Mesendoderm (in vitro differentiated cells): ENCODE data around the gene DCTN3.

ENCODE experiments used
- DNase-seq: peaks from one replicate; pipeline ENCODE4 v3.0.0; 2013
- H2AK5ac ChIP-seq: 2 replicates; pipeline ENCODE4 v1.6.1; 2013; ENCODE audit warnings: low read length, inconsistent platforms
- H2BK120ac ChIP-seq: 2 replicates; pipeline ENCODE4 v1.6.1; 2013; ENCODE audit warnings: low read depth, mild to moderate bottlenecking, low read length, moderate library complexity, mixed read lengths
- H2BK15ac ChIP-seq: replicated peaks from 2 replicates; pipeline ENCODE4 v1.6.1; 2013; ENCODE audit warnings: low read depth, mild to moderate bottlenecking, moderate library complexity
- H2BK5ac ChIP-seq: 2 replicates; pipeline ENCODE4 v1.6.1; 2013; ENCODE audit warnings: low read length, inconsistent platforms
- H3K18ac ChIP-seq: 2 replicates; pipeline ENCODE4 v1.6.1; 2013; ENCODE audit warnings: mild to moderate bottlenecking, low read length, mixed read lengths
- H3K23ac ChIP-seq: one replicate; pipeline ENCODE4 v1.6.1; 2013; ENCODE audit warnings: low read length
- H3K27ac ChIP-seq: 2 replicates; pipeline ENCODE4 v1.5.1; 2013; ENCODE audit warnings: low read depth, mild to moderate bottlenecking, inconsistent platforms, low read length, moderate library complexity
- H3K27me3 ChIP-seq: 2 replicates; pipeline ENCODE4 v1.6.1; 2013; ENCODE audit warnings: low read length, control low read depth, mild to moderate bottlenecking, inconsistent platforms; ENCODE audit not compliant: insufficient read depth, poor library complexity
- H3K36me3 ChIP-seq: 2 replicates; pipeline ENCODE4 v1.6.1; 2013; ENCODE audit warnings: low read length, inconsistent platforms; ENCODE audit not compliant: control insufficient read depth, insufficient read depth
- H3K4ac ChIP-seq: one replicate; pipeline ENCODE4 v1.6.1; 2013; ENCODE audit warnings: low read depth, mild to moderate bottlenecking, low read length, moderate library complexity
- H3K4me1 ChIP-seq: 2 replicates; pipeline ENCODE4 v1.6.1; 2013; ENCODE audit warnings: low read depth, low read length, inconsistent platforms; ENCODE audit not compliant: control insufficient read depth
- H3K4me2 ChIP-seq: 2 replicates; pipeline ENCODE4 v1.6.1; 2013; ENCODE audit warnings: low read length
- H3K4me3 ChIP-seq: 2 replicates; pipeline ENCODE4 v1.5.1; 2013; ENCODE audit warnings: mild to moderate bottlenecking, low read length
- H3K56ac ChIP-seq: one replicate; pipeline ENCODE4 v1.6.1; 2013; ENCODE audit warnings: low read length
- H3K79me1 ChIP-seq: 2 replicates; pipeline ENCODE4 v1.6.1; 2013; ENCODE audit warnings: low read length, inconsistent platforms
- H3K79me2 ChIP-seq: 2 replicates; pipeline ENCODE4 v1.6.1; 2013; ENCODE audit warnings: mild to moderate bottlenecking, low read length; ENCODE audit not compliant: control insufficient read depth, insufficient read depth
- H3K9ac ChIP-seq: 2 replicates; pipeline ENCODE4 v1.6.1; 2013; ENCODE audit warnings: low read length, inconsistent platforms
- H4K5ac ChIP-seq: one replicate; pipeline ENCODE4 v1.6.1; 2013; ENCODE audit warnings: low read length
- H4K8ac ChIP-seq: one replicate; pipeline ENCODE4 v1.6.1; 2013; ENCODE audit warnings: low read depth, mild to moderate bottlenecking, control low read depth, low read length, moderate library complexity
- WGBS: extraction: QIAGEN DNeasy Blood & Tissue Kit; methylation state at CpG from one replicate; pipeline ENCODE4 v1.1.7; 2013; ENCODE audit warnings: low lambda C conversion rate, missing lambda C conversion rate; ENCODE audit not compliant: insufficient coverage; ENCODE audit errors: extremely low coverage; 5-methylcytosine and 5-hydroxymethylcytosine counted together

Gene DCTN3

GRCh38 chr9:34577400-34578240, 42.7 kb downstream of the DCTN3 start:
- peak overlapping the region; percentile 89 for H3K56ac ChIP-seq
- peak overlapping the region; percentile 68 for H4K8ac ChIP-seq
- H3K23ac ChIP-seq, result peak overlapping the region; percentile 45
- peak overlapping the region; percentile 77 for H3K18ac ChIP-seq
- no CpG with 5 or more reads among the region's 62 CpGs for WGBS
- no peak overlapping the region for H2BK15ac ChIP-seq
- peak overlapping the region; percentile 22 for H2AK5ac ChIP-seq
- H4K5ac ChIP-seq, result no peak overlapping the region
- H2BK120ac ChIP-seq, result peak overlapping the region; percentile 9
- H3K9ac ChIP-seq, result peak overlapping the region; percentile 60
- peaks cover 22% of the 10 kb centered on the region for H3K4me1 ChIP-seq
- H3K27ac ChIP-seq, result peak overlapping the region; percentile 64
- peak; percentile 88 for DNase-seq
- peak overlapping the region; percentile 73 for H3K4me2 ChIP-seq
- no peaks in the 10 kb centered on the region for H3K27me3 ChIP-seq
- H2BK5ac ChIP-seq, result peak overlapping the region; percentile 78
- no peaks in the 10 kb centered on the region for H3K79me2 ChIP-seq
- H3K4me3 ChIP-seq, result no peak overlapping the region
- H3K4ac ChIP-seq, result no peak overlapping the region
- no peaks in the 10 kb centered on the region for H3K79me1 ChIP-seq
- H3K36me3 ChIP-seq, result no peaks in the 10 kb centered on the region

- Histone ChIP-seq H3K18ac (no peak overlapping the region), H3K36me3 (no peaks in the 10 kb centered on the region), H4K5ac (no peak overlapping the region), H3K4me3 (no peak overlapping the region), H3K4me2 (peak overlapping the region; percentile 48), H3K27me3 (no peaks in the 10 kb centered on the region), H2BK120ac (no peak overlapping the region), H3K27ac (peak overlapping the region; percentile 4), H3K79me2 (no peaks in the 10 kb centered on the region), H3K4me1 (peaks cover 22% of the 10 kb centered on the region), H2BK15ac (no peak overlapping the region), H2AK5ac (peak overlapping the region; percentile 22), H3K23ac (no peak overlapping the region), H3K4ac (no peak overlapping the region), H3K56ac (peak overlapping the region; percentile 75), H3K9ac (peak overlapping the region; percentile 55), H3K79me1 (no peaks in the 10 kb centered on the region), H2BK5ac (peak overlapping the region; percentile 78), H4K8ac (no peak overlapping the region)
- peak; percentile 71 for DNase-seq
- no CpG with 5 or more reads among the region's 14 CpGs for WGBS
Measured at GRCh38 chr9:34576597-34577399, 43.5 kb downstream of the DCTN3 start.

- H3K4me1 ChIP-seq, result peaks cover 22% of the 10 kb centered on the region
- no peaks in the 10 kb centered on the region for H3K79me2 ChIP-seq
- H3K18ac ChIP-seq, result no peak overlapping the region
- H3K79me1 ChIP-seq, result no peaks in the 10 kb centered on the region
- no peak overlapping the region for H2BK120ac ChIP-seq
- no peak overlapping the region for H2BK5ac ChIP-seq
- no peak overlapping the region for H3K27ac ChIP-seq
- no peak overlapping the region for H2BK15ac ChIP-seq
- H4K5ac ChIP-seq, result no peak overlapping the region
- H3K4me2 ChIP-seq, result no peak overlapping the region
- DNase-seq, result no peak
- H3K9ac ChIP-seq, result peak overlapping the region; percentile 24
- no peaks in the 10 kb centered on the region for H3K27me3 ChIP-seq
- peak overlapping the region; percentile 49 for H3K56ac ChIP-seq
- no peak overlapping the region for H3K4ac ChIP-seq
- no peak overlapping the region for H3K23ac ChIP-seq
- H2AK5ac ChIP-seq, result peak overlapping the region; percentile 72
- no CpG with 5 or more reads among the region's 21 CpGs for WGBS
- H4K8ac ChIP-seq, result no peak overlapping the region
- H3K4me3 ChIP-seq, result no peak overlapping the region
- H3K36me3 ChIP-seq, result no peaks in the 10 kb centered on the region
Measured at GRCh38 chr9:34575862-34576596, 44.3 kb downstream of the DCTN3 start.

GRCh38 chr9:34575241-34575640, 45.1 kb downstream of the DCTN3 start:
- Histone ChIP-seq H3K23ac (no peak overlapping the region), H3K27ac (no peak overlapping the region), H3K4me2 (no peak overlapping the region), H3K79me2 (no peaks in the 10 kb centered on the region), H3K9ac (no peak overlapping the region), H2BK120ac (no peak overlapping the region), H3K36me3 (no peaks in the 10 kb centered on the region), H4K8ac (no peak overlapping the region), H2BK15ac (no peak overlapping the region), H3K4me3 (no peak overlapping the region), H3K4me1 (peaks cover 22% of the 10 kb centered on the region), H3K4ac (no peak overlapping the region), H3K79me1 (no peaks in the 10 kb centered on the region), H2BK5ac (no peak overlapping the region), H3K56ac (no peak overlapping the region), H4K5ac (no peak overlapping the region), H3K27me3 (no peaks in the 10 kb centered on the region), H3K18ac (no peak overlapping the region), H2AK5ac (no peak overlapping the region)
- WGBS, result no CpG with 5 or more reads among the region's 8 CpGs
- DNase-seq, result no peak

- WGBS, result no CpG with 5 or more reads among the region's 12 CpGs
- no peak overlapping the region for H3K4me3 ChIP-seq
- H2BK5ac ChIP-seq, result no peak overlapping the region
- H3K27ac ChIP-seq, result no peak overlapping the region
- no peak overlapping the region for H3K4ac ChIP-seq
- H3K27me3 ChIP-seq, result no peaks in the 10 kb centered on the region
- H3K9ac ChIP-seq, result no peak overlapping the region
- no peak for DNase-seq
- no peak overlapping the region for H2BK120ac ChIP-seq
- H3K23ac ChIP-seq, result peak overlapping the region; percentile 6
- peak overlapping the region; percentile 59 for H3K56ac ChIP-seq
- H3K79me1 ChIP-seq, result no peaks in the 10 kb centered on the region
- H2BK15ac ChIP-seq, result no peak overlapping the region
- peaks cover 18% of the 10 kb centered on the region for H3K4me1 ChIP-seq
- no peak overlapping the region for H4K8ac ChIP-seq
- no peak overlapping the region for H2AK5ac ChIP-seq
- no peak overlapping the region for H3K4me2 ChIP-seq
- H4K5ac ChIP-seq, result no peak overlapping the region
- H3K79me2 ChIP-seq, result no peaks in the 10 kb centered on the region
- H3K18ac ChIP-seq, result no peak overlapping the region
- no peaks in the 10 kb centered on the region for H3K36me3 ChIP-seq
Measured at GRCh38 chr9:34574571-34574970, 45.7 kb downstream of the DCTN3 start.
